ENCODE results near the gene HELT.

The HELT gene

DNA sequence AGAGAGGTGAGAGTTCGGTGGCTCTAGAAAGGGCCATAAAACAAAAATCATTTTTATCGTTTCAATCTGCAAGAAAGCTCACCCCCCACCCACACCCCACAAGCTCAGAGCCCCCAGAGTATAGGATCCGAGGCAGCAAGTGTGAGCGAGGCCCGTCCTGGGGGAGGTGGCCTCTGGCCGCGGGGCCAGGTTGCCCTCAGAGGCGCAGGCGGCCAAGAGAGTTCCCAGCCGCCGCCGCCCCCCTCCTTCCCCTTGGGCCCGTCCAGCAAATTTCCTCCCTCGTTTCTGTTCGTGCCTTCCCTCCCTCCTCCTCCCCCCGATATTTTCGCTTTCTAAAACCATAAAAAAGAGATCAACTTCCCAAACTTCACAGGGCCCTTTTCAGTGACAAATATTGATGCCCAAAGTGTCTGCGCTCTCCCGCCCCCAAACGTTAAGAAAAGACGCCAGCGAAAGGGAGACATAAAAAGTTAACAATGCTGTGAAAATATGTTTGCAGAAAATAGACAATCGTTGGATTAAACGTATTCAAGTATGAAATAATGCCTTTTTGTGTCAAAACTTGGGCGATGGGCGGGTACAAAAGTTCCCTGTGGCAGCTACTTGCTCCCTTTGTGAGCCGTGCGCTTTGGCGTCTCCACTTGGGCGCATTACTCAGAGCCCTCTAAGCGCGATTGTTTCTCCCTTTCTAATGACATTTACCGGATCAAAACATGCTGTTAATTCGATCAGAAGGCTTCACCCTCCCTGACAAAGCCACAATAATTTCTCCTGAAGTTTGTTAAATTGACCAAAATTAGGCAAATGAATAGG is 1.1 kb upstream of the HELT start:
- TF ChIP-seq, protein P1, sequence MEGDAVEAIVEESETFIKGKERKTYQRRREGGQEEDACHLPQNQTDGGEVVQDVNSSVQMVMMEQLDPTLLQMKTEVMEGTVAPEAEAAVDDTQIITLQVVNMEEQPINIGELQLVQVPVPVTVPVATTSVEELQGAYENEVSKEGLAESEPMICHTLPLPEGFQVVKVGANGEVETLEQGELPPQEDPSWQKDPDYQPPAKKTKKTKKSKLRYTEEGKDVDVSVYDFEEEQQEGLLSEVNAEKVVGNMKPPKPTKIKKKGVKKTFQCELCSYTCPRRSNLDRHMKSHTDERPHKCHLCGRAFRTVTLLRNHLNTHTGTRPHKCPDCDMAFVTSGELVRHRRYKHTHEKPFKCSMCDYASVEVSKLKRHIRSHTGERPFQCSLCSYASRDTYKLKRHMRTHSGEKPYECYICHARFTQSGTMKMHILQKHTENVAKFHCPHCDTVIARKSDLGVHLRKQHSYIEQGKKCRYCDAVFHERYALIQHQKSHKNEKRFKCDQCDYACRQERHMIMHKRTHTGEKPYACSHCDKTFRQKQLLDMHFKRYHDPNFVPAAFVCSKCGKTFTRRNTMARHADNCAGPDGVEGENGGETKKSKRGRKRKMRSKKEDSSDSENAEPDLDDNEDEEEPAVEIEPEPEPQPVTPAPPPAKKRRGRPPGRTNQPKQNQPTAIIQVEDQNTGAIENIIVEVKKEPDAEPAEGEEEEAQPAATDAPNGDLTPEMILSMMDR (IDR thresholded peaks at IDR 0.05; ENCODE audit: low read depth, low read length) = no peak
- DNase-seq (ENCODE audit: extremely low read depth, low read depth) = no peak

DNA sequence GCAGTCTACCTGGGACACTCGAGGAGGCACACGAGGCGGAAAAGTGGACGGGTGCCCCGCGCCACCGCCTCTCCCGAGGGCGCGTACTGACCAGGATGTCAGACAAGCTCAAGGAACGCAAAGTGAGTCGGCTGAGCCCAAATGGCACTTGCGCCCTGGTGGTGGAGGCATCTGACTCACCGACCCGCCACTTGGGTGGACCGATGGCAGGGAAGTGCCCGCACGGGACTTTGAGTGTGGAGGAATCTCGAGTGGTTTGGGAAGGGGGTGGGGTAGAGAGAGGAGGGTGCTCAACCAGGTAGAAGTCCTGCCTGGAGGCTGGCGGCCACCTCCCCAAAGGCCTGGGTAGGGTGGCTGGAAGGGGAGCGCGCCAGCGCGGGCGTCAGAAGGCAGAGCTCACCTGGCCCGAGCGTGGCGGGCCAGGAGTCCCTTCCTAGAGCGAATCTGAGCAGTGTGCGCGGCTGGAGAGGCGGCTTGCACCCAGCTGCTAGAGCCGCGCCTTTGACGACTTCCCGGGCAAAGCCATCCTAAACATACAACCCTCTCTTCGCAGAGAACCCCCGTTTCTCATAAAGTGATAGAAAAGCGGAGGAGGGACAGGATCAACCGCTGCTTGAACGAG is 655 bp downstream of the HELT start:
- TF ChIP-seq, protein P1 (IDR thresholded peaks at IDR 0.05; ENCODE audit: low read depth, low read length) = no peak
- no peak for DNase-seq (ENCODE audit: extremely low read depth, low read depth)

DNA sequence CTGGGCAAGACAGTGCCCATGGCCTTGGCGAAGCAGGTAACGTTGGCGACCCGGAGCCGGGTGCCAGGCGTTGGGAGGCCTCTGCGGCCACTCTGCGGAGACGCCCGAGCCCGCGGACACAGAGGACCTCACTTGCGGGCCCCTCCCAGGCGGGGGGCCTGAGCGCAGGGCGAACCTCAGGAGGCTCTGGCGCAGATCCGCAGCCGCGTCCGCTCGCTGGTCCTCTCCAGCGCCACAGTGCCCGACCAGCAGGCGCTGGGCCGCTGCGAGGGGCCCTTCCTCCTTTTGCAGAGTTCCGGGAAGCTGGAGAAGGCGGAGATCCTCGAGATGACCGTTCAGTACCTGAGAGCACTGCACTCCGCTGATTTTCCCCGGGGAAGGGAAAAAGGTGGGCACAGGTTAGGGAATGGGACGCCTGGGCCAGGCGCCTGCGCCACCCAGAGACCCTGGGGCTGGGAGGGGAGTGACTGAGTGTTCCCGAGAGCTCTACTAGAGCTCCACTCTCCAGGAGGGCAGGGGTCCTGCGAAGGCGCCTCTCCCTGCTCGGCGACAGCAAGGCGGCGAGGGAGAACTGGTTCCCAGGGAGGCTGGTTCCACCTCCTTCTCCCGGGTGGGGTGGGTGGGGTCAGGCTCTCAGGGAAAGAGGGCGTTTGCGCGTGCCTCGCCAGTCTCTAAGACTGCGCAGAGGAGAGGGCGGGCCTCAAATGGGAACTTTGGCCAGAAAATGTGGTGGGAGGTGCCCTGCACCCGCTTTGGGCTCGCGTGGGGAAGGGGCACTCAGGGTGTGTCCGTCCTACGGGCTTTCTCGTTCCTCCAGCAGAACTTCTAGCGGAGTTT is 1.4 kb downstream of the HELT start:
- TF ChIP-seq, protein P1 (IDR thresholded peaks at IDR 0.05; ENCODE audit: low read depth, low read length) = no peak
- DNase-seq (ENCODE audit: extremely low read depth, low read depth) = no peak

DNA sequence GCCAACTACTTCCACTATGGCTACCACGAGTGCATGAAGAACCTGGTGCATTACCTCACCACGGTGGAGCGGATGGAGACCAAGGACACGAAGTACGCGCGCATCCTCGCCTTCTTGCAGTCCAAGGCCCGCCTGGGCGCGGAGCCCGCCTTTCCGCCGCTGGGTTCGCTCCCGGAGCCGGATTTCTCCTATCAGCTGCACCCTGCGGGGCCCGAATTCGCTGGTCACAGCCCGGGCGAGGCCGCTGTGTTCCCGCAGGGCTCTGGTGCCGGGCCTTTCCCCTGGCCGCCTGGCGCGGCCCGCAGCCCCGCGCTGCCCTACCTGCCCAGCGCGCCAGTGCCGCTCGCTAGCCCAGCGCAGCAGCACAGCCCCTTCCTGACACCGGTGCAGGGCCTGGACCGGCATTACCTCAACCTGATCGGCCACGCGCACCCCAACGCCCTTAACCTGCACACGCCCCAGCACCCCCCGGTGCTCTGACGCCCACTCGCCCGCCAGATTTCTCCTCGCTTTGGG is 2.1 kb downstream of the HELT start:
- DNase-seq (ENCODE audit: extremely low read depth, low read depth) = no peak
- TF ChIP-seq, protein P1 (IDR thresholded peaks at IDR 0.05; ENCODE audit: low read depth, low read length) = no peak

DNA sequence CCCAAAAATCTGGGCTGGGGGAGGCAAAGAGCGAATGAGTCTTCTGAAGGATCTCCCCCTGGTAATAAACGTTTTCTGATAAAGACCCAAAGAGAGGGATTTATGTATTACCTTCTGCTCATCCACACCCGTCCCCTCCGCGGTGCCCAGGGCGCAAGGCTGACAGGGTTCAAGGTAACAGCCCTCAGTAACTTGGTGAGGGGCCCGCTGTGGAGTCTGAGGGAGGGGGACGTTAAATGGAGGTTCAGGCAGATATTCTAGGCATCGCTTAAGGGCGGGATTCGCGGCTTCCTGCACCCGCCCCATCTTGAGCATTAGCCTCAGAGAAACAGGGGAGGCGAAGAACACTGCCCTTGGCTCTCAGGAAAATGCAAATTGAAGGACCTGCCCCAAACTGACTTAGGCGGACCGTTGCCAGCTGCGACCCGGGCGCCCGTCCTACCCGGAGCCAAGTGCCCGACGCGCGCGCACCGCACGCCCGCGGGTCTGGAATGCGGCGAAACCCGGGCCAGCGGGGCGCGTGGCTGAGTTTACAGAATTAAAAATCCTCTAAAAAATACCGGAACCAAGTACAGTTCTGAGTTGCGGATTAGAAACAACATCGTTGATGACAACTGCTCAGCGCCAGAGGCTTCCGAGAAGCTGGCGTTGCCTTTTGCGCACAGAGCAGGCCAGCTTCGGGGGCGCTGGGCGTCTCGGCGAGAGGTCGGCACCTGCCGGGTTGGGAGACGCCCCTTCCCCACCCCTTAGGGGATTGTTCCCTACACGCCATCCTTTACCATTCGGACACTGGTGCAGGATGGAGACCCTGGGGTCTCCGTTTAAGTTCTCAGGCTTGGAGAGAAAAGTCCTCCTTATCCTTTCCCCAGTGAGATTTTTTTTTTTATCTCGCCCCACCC is 2.8 kb downstream of the HELT start:
- TF ChIP-seq, protein P1 (IDR thresholded peaks at IDR 0.05; ENCODE audit: low read depth, low read length) = no peak
- DNase-seq (ENCODE audit: extremely low read depth, low read depth) = no peak

DNA sequence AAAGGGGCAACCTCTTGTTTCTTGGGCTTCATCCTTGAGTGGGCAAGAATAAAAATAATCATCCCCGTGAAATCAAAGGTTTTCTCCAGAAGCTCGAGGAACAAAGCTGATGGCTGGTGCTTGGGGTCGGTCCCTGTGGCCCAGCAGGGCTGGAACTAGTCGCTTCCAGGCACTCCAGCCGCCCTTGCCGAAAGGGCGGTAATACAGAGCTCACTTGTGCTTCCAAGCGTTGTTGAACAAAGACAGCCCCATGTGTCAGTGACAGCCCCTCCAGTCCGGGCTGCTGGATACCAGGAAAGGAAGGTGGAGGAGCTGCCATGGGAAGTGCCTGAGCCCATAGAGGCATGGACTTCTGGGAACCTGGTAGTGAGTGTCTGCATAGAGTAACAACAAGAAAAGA is 5.2 kb downstream of the HELT start:
- DNase-seq (ENCODE audit: extremely low read depth, low read depth) = no peak
- TF ChIP-seq, protein P1 (IDR thresholded peaks at IDR 0.05; ENCODE audit: low read depth, low read length) = no peak
